GM21737 (cell line): ENCODE results near the gene FAM186B.

Source experiments
- ATAC-seq: cut with Tn5 transposase; IDR thresholded peaks from one replicate; pipeline ENCODE4 v1.9.1; 2021; ENCODE audit warnings: mild to moderate bottlenecking, moderate library complexity; ENCODE audit not compliant: unreplicated experiment

FAM186B gene

GRCh38 chr12:49539406-49540228, 65.8 kb downstream of the FAM186B start:
- ATAC-seq: no peak

DNA sequence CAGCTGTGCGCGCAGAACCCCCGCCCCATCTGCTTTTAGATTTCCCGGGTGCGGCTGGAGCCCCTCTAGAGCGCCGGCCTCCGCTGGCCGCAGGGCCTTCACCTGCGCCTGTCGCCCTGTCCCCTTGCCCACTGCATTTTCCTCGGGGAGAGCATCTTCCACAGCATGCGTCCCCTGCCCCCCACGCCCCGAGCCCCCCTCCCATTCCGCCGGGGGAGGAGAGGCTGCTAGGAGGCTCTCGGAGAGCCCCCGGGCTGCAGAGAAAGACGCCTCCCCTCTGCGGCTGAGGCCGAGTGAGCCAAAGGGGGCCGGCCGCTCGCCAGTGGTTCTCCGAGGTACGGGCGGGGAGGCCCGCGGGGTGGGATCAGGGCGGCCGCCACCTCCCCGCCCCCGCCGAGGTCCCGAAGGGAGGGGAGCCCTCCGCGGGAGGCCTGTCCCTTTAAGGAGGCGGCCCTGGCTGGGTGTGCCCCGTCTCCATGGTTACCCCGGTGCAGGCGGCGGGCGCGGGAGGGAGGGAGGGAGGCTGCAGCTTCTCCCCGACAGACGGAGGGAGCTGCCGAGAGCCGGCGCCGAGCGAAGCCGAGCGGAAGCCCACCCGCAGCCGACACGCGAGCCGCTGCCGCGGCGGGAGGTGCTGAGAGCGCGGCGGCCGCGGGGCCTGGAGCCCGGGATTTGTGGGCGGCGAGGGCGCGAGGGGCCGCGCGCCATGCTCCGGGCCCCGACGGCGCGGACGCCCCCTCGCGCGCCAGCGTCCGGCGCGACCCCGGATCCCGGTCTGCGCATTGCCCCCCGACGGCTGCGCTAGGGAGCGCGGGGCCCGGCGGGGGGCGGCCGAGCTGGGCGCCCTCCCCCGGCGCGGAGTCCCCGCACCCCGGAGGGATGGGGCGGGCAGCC, 66.7 kb downstream of the FAM186B start, which contains the start of gene KCNH3:
TSS of gene KCNH3 (plus strand) at position 521 of the 894 bp plus-strand sequence. CDS start 387 bp downstream, outside the sequence.
- ATAC-seq: peak; percentile 65

DNA sequence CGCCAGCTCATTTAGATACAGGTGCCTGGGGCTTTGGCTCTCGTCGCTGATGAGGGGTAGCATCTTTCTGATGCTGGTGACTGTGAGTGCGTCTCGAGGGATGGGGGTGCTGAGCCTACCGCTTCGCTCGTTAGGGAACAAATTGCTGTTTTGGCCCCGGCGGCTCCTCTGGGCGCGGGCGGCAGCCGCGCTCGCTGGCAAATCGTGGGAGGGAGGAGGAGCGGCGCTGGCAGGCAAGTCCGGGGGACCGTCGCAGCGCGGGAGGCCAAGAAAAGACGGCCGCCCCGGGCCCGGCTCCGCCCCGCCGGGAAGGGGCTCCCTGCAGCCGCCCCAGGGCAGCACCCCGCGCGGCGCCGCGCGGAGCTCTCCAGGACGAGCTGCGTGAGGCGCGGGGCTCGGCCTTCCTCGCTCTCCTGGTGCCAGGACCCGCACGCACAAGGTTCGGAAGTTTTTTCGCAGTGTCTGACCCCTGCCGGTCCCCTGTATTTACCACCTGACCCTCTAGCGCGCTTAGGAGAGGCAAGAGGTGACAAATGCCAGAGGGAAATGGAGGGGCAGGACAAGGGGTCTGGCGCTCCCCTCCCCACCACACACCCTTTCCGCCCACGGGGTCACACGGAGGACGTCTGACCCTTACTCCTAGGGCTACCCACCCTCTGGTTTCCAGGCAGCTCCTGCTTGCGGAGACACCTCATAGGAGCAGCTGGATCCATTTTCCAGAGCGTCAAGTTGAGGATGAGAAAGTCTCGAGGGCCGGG, 67.5 kb downstream of the FAM186B start:
- no peak for ATAC-seq
